ENCODE data around the gene MED12.

MED12 gene

GRCh38 chrX:71118032-71118984, at the start of gene MED12:
TSS of gene MED12 (plus strand) at chrX:71118596. CDS start at chrX:71118755, 159 bp downstream.
- peak; percentile 69 for DNase-seq

GRCh38 chrX:71070531-71070930, 47.9 kb upstream of the MED12 start:
- no peak for DNase-seq

GRCh38 chrX:71081330-71082123, 36.9 kb upstream of the MED12 start:
- no peak for DNase-seq

- no peak for DNase-seq
Observed at GRCh38 chrX:71082124-71082647, 36.2 kb upstream of the MED12 start.

GRCh38 chrX:71082822-71083221, 35.6 kb upstream of the MED12 start:
- DNase-seq, result no peak

- DNase-seq, result no peak
Observed at GRCh38 chrX:71085900-71086299, 32.5 kb upstream of the MED12 start.

- DNase-seq, result no peak
Observed at GRCh38 chrX:71091263-71091662, 27.1 kb upstream of the MED12 start.

- no peak for DNase-seq
Observed at GRCh38 chrX:71095033-71095432, 23.4 kb upstream of the MED12 start.

- DNase-seq, result peak; percentile 76
Observed at GRCh38 chrX:71095555-71095980, 22.8 kb upstream of the MED12 start, which contains the start of gene FOXO4. TSS of gene FOXO4 (plus strand) at chrX:71095851. CDS start at chrX:71096529, 678 bp downstream.

GRCh38 chrX:71095981-71096759, 22.2 kb upstream of the MED12 start:
- DNase-seq, result no peak

- DNase-seq, result no peak
Observed at GRCh38 chrX:71096760-71097032, 21.7 kb upstream of the MED12 start.

GRCh38 chrX:71098302-71098701, 20.1 kb upstream of the MED12 start:
- DNase-seq, result no peak

GRCh38 chrX:71098951-71099506, 19.4 kb upstream of the MED12 start:
- DNase-seq, result no peak

GRCh38 chrX:71099736-71100135, 18.7 kb upstream of the MED12 start:
- no peak for DNase-seq

GRCh38 chrX:71100581-71101505, 17.6 kb upstream of the MED12 start:
- no peak for DNase-seq

GRCh38 chrX:71102292-71102691, 16.1 kb upstream of the MED12 start:
- no peak for DNase-seq

GRCh38 chrX:71103110-71103983, 15.0 kb upstream of the MED12 start:
- DNase-seq, result no peak

GRCh38 chrX:71105628-71106027, 12.8 kb upstream of the MED12 start:
- no peak for DNase-seq

- no peak for DNase-seq
Observed at GRCh38 chrX:71106427-71106826, 12.0 kb upstream of the MED12 start, which contains the start of gene CXorf65. TSS of gene CXorf65 (minus strand) at chrX:71106740. CDS start at chrX:71106556, 184 bp downstream.

- DNase-seq, result no peak
Observed at GRCh38 chrX:71107245-71107644, 11.2 kb upstream of the MED12 start.

All from T1000 (cell line).